GM19372 (cell line): ENCODE data around the gene ALS2.

Experiments
- ATAC-seq: cut with Tn5 transposase; IDR thresholded peaks from one replicate; pipeline ENCODE4 v1.9.1; 2021; ENCODE audit warnings: mild to moderate bottlenecking, low read depth, moderate library complexity; ENCODE audit not compliant: unreplicated experiment

Gene ALS2

DNA sequence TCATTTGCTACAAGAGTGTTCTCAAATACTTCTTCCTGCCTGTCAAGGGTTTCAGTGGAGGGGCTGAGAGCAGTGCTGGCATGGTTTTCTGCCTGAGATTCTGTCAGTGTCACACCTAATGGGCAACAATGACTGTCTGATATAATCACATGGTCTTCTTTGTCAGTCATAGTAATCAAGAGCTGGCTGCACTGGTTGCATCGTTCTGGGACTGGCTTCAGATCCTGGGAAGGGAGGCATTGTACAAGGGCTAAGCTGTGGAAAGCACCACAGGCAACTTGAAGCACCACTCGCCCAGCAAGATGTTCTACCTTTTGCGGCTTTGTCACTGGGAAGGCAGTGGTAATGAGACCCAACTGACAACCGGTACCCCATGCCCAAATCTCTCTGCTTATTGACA lies 19.6 kb downstream of the ALS2 start:
- no peak for ATAC-seq

DNA sequence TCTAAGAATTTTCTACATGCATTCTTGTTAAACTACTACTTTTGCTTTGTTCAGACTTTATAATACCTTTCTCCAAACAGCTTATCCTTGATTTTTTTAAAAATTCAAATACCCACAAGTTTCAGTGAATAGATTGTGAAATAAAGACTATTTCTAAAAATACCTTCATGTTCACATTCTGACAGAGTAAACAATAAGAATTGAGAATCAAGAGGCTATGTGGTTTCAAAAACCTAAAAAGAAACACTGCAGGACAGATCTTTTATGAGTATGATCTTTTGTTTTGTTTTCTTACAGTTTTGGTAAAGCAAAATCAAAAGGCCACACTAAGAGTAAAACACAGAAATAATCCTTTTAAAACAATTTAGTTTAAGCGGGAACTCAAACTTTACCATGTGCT lies 21.2 kb downstream of the ALS2 start:
- ATAC-seq, result no peak

- ATAC-seq, result no peak
Observed at GRCh38 chr2:201758873-201759272, 21.9 kb downstream of the ALS2 start.

- no peak for ATAC-seq
Observed at GRCh38 chr2:201758234-201758633, 22.5 kb downstream of the ALS2 start.

DNA sequence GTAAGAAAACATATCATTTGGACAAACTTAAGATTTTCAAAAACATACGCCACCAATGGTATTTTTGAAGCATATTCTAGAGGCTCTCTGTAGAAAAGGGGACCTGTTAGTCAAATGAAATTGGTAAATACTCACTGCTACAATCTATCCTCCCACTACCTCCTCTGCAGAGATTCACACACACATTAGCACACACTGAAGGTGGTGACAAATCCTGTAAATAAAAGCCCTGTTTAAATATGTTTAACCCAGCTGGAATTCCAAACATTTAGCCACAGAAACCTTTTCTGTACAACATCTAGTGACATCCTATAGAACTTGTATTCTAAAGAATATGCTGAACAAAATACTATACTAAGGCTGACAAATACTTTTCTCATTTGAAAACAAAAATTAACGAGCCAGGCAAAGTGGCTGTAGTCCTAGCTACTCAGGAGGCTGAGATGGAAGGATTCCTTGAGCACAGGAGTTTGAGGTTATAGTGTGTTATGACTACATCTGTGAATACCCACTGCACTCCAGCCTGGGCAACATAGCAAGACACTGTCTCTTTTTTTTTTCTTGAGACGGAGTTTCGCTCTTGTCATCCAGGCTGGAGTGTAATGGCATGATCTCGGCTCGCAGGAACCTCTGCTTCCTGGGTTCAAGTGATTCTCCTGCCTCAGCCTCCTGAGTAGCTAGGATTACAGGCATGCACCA lies 25.9 kb downstream of the ALS2 start:
- ATAC-seq, result no peak

DNA sequence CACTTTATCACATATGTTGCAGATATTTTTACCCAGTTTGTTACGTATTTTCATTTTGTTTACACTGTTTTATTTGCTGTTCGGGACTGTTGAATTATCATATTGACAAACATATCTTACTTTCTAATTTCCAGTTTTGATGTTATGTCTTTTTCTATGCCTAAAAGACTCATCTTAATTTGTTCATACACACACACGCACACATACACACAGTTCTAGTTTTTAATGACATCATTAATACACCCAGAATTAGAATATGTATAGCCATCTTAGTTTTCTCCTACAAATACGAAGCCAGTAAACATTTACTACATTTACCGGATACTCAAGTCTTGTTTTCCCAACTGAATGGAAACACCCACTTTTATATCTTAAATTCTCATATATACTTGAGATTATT lies 29.2 kb downstream of the ALS2 start:
- ATAC-seq, result no peak

DNA sequence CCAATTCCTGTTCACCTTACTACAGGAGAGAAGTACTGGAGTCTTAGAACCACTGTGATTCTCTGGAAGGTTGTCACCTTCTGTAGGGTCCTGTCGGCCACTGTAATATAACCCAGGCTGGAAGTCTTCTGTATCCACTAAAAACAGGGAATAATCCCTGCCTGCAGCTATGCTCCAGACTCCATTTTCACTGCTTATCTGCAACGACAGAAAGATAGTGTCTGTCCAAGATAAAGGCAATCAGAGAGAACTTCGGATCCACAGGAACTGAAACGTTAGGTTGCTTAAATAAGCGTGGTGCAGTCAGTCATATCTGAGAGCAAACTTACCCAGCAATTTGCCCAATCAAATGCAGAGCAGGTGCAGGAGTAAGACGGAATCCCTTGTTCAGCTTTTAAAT lies 34.2 kb downstream of the ALS2 start:
- no peak for ATAC-seq

DNA sequence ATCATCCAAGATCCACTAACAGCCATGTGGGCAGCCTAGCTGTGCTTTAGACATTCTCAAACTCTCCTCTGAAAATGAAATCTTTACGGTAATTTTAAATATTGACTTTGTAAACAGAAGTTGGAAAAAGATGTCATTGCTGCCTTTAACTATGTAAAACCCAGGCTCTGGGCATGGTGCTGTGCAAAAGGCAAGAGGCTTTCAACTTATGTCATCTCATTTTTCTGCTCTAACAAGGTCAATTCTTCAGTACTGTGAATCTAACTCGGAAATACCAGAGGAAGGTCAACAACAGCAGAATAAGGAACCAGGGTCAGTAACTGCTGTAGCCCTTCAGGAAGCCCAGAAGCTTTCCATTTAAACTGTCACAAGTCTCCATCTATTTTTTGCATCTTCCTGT lies 45.2 kb downstream of the ALS2 start:
- ATAC-seq, result no peak

GRCh38 chr2:201734111-201734510 lies 46.6 kb downstream of the ALS2 start:
- no peak for ATAC-seq

DNA sequence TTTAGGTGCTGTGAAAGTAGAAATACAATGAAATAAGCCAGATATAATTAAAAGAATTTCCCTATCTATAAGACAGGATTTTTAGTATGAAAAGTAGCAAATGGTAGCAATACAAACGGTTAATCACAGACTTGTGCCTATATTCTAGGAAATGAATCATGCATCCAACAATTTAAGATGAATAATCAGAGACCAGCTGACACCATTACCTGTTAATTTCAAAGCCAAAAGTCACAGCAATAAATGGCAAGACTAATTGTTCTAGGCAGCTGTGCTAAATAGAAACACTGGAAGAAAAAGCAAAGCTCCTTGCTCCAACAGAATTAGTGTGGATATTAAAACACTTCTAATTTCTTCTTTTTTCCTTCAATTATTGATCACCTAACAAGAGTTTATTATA lies 47.2 kb downstream of the ALS2 start:
- ATAC-seq, result no peak

DNA sequence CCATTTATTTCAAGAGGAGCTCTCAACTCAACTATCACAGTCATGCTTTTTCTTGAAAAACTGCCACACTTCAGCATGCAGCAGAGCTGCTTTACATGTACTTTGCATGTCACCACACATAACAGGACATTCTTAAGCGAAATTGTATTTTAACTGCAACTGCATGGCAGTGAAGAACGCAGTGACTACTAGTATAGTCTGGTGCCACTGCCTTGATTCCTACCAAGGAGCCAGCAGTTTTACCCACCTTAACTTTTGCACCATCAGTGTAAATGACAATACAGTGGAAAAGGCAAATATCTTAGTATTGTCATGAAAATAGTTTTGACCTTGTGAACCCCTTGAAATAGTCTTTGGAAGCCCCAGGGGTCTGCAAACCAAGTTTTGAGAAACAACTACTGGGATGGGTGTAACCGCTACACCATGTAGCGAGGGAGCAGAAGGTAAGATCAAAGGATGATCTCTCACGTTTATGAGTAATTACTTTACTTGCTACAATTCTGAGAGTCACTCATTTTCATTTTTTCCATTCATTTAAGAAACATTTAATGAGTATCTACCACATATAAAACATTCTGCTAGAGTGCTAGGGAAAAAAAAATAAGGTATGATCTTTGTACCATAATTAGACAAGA lies 50.0 kb downstream of the ALS2 start:
- ATAC-seq, result no peak

GRCh38 chr2:201715459-201715858 lies 65.3 kb downstream of the ALS2 start:
- no peak for ATAC-seq

DNA sequence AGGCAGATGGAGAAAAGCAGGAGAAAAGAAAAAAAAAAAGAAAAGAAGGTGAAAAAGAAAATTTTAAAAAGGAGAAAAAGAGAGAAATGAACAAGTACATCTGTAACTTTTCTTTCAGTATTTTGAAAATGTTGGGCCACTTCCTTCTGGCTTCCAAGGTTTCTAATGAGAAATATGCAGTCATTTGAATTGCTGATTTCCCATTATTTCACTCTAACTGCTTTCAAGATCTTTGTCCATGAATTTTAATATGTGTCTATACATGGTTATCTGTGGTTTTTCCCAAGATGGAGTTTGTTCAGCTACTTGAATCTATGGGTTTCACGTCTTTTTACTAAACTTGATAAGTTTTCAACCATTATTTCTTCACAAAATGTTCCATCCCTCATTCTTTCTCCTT lies 68.0 kb downstream of the ALS2 start:
- ATAC-seq, result no peak

DNA sequence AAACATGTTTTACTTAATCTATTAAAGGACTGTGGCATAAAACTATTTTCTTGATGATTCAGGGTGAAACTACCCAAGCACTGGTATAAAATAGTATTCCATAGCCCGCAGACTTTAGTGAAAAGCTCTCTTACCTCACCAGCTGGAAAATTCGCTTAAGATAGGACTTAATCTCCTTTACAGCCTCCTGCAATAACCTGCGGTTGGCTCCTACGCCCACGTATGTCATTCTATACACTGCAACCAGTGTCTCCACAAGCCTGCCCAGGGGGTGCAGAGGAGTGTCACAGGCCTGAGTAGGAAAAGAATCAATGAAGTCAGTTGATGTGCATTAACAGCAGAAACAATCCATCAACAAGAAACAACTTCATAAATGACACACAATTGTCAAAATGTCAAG lies 71.0 kb downstream of the ALS2 start:
- ATAC-seq, result no peak

DNA sequence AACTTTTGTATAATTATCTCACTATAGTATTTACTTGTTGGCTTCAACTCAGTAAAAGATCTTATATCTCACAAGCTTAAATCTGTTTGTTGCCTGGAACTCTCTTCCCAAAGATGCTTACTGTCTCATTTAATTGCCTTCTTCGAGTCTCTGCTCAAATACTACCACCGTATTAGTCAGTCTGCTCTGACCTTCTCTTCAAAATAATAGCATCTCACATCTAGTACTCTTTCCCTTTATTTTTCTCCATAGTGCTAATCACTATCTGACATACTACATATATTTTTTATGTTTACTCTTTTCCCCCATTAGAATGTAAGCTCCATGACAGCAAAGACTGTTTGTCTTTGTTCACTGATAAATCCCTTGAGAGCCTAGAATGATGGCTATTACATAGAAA lies 71.7 kb downstream of the ALS2 start:
- ATAC-seq, result no peak

DNA sequence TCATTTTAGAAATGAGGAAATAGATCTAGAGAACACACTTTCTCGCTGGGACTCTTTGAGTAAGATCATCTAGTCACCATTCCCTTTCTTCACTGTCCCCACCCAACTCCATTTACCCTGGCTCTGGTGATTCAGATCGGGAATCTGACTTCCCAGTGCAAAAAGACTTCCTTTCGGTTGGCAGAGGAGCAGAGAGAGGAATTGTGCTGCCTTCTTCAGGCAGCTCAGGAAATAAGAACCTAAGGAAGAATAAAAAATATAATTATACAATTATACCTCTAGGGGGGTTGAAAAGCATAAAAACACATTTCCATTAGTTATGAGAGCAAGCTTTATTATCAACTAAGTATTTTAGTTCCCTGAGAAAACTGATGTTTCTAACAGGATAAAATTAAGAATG lies 73.0 kb downstream of the ALS2 start:
- no peak for ATAC-seq

- no peak for ATAC-seq
Observed at GRCh38 chr2:201707142-201707541, 73.6 kb downstream of the ALS2 start.

DNA sequence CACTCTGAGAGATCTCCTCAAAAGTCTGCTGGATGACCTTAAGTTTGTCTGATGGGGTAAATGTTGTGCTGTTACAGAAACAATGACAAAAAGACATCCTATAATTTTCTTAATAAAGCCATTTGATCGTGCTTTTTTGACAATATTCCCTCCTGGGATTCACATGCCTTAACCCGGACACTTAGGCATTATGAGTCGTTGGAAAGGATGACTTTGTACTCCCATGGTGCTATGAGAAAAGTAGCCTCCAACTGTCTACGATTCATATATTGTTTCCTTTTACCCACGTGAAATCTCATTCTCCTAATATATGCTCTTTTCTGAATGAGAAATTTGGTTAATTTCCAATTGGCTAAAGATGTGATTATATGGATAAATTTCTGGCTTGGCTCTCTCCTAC lies 76.2 kb downstream of the ALS2 start:
- ATAC-seq, result no peak

GRCh38 chr2:201701646-201702045 lies 79.1 kb downstream of the ALS2 start:
- no peak for ATAC-seq

- no peak for ATAC-seq
Observed at GRCh38 chr2:201699416-201699815, 81.3 kb downstream of the ALS2 start.

DNA sequence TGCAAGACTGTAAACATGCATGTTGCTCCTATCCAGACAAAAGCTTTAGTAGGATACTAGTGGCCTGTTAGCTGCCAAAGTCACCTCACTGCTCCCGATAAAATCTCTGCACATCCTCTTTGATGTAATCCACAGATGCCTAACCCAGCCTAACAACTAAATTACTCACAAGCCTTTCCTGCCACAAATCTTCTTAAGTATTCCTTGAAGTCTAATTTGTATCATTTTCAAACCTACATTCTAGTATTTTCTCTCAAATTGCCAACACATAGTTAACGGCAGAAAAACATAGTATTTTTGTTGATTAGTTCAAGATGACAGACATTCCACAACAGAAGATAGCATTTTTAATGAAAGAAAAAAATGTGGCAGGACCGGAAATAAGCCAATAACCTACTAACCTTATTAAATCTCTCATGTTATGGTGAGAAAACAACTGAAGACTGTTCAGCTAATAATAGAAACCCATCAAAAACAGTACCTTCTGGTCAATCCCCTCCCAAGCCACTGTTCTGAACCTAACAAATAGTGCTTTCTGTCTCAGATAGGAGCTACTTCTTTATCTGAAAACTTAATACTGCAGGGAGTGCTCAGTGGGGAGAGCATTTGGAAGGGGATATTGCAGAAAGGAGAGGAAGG lies 82.0 kb downstream of the ALS2 start, which contains the start of gene MPP4:
Gene MPP4 (minus strand): TSS at position 57 of the 639 bp plus-strand sequence. CDS start 4,690 bp downstream, outside the sequence.
- ATAC-seq, result no peak

- ATAC-seq, result no peak
Observed at GRCh38 chr2:201697899-201698298, 82.8 kb downstream of the ALS2 start.
